DMS114 treated with DMSO at 0.1 percent for 48 hours (cell line): ENCODE results near the gene WNK1.

Source experiments
- DNase-seq: peaks from one replicate; lab custom pipeline; 2025; ENCODE audit not compliant: unreplicated experiment; lab: John Stamatoyannopoulos, UW

Gene WNK1

GRCh38 chr12:851343-851742 is 99.0 kb downstream of the WNK1 start:
- DNase-seq, result no peak

- no peak for DNase-seq
These were observed 99.5 kb downstream of the WNK1 start for GRCh38 chr12:851913-852312.

- DNase-seq, result no peak
These were observed 100.5 kb downstream of the WNK1 start for GRCh38 chr12:852864-853263.

- no peak for DNase-seq
These were observed 105.2 kb downstream of the WNK1 start for GRCh38 chr12:857611-858010.

GRCh38 chr12:862303-862911 is 110.0 kb downstream of the WNK1 start:
- DNase-seq, result no peak

- no peak for DNase-seq
These were observed 110.9 kb downstream of the WNK1 start for GRCh38 chr12:863285-863684.

GRCh38 chr12:865614-866013 is 113.2 kb downstream of the WNK1 start:
- DNase-seq, result no peak

- no peak for DNase-seq
These were observed 115.5 kb downstream of the WNK1 start for GRCh38 chr12:867905-868304.

GRCh38 chr12:868722-869121 is 116.3 kb downstream of the WNK1 start:
- no peak for DNase-seq

GRCh38 chr12:870378-870777 is 118.0 kb downstream of the WNK1 start:
- no peak for DNase-seq

GRCh38 chr12:873954-874353 is 121.6 kb downstream of the WNK1 start:
- DNase-seq, result no peak

GRCh38 chr12:879641-880040 is 127.3 kb downstream of the WNK1 start:
- DNase-seq, result no peak

- no peak for DNase-seq
These were observed 128.3 kb downstream of the WNK1 start for GRCh38 chr12:880656-881055.

GRCh38 chr12:884746-885414 is 132.5 kb downstream of the WNK1 start:
- DNase-seq, result no peak

- no peak for DNase-seq
These were observed 133.3 kb downstream of the WNK1 start for GRCh38 chr12:885701-886100.

GRCh38 chr12:886206-886605 is 133.8 kb downstream of the WNK1 start:
- DNase-seq, result no peak

- DNase-seq, result no peak
These were observed 141.8 kb downstream of the WNK1 start for GRCh38 chr12:894226-894625.

- DNase-seq, result no peak
These were observed 143.7 kb downstream of the WNK1 start for GRCh38 chr12:896031-896430.

GRCh38 chr12:897386-897785 is 145.0 kb downstream of the WNK1 start:
- DNase-seq, result no peak

- no peak for DNase-seq
These were observed 150.2 kb downstream of the WNK1 start for GRCh38 chr12:902581-902980.

- DNase-seq, result no peak
These were observed 150.7 kb downstream of the WNK1 start for GRCh38 chr12:903055-903454.

GRCh38 chr12:904010-904414 is 151.6 kb downstream of the WNK1 start:
- no peak for DNase-seq
